HCT116 (cell line): ENCODE measurements around the gene NAPA. TPM values are rescaled to one million over a fixed set of nuclear protein-coding genes. Genes with fewer than 3 reads are reported as not detected.

Source experiments
- ATAC-seq: fragments of 200-7000 bp; cut with Tn5 transposase; 2 replicates; pipeline ENCODE4 v1.9.1; 2020; ENCODE audit warnings: mild to moderate bottlenecking, moderate library complexity
- BruUV-seq: library from RNA; stranded (reverse); fragments of 400-500 nt; replicated peaks from 2 replicates; lab custom pipeline; 2021; lab: Mats Ljungman, UMichigan
- CTCF ChIA-PET: fragments of 300-600 bp; sonication (Branson Sonifier 250); formaldehyde crosslinking; loops from one replicate; lab custom pipeline; 2021; ENCODE audit warnings: antibody characterized with exemption; lab: Charles Lee
- POLR2A ChIA-PET: fragments of 300-600, 350-600 bp; sonication (Branson Sonifier 250); formaldehyde crosslinking; loops from one replicate; lab custom pipeline; 2021; ENCODE audit warnings: antibody characterized with exemption; lab: Charles Lee
- RAD21 ChIA-PET, 2 experiments: fragments of 300-600 bp; sonication (Branson Sonifier 250); formaldehyde crosslinking; loops; one replicate each; lab custom pipeline; 2023; ENCODE audit warnings: low total read pairs in 2 of 2; ENCODE audit not compliant: uncharacterized antibody in 2 of 2, unreplicated experiment in 2 of 2, low non-redundant PET in 1 of 2; lab: Charles Lee
- DNase-seq: peaks from one replicate; pipeline ENCODE4 v3.0.0-alpha.2; 2010; ENCODE audit warnings: low read depth, low spot score
- H2AFZ ChIP-seq: fragments of 200-600 bp; shearing (Covaris generic), sonication (generic); 2 replicates; pipeline ENCODE4 v1.6.1; 2017; ENCODE audit warnings: low read depth, mixed run types, mixed read lengths, antibody characterized with exemption, low read length; ENCODE audit not compliant: poor library complexity, severe bottlenecking
- H3K27ac ChIP-seq: 2 replicates; pipeline ENCODE4 v1.5.1; 2012; ENCODE audit warnings: low read depth, low read length
- H3K27me3 ChIP-seq: fragments of 200-600 bp; sonication (generic); 2 replicates; pipeline ENCODE4 v1.6.1; 2016; ENCODE audit warnings: mixed run types, low read length, mixed read lengths; ENCODE audit not compliant: insufficient read depth
- H3K36me3 ChIP-seq, 2 experiments: fragments of 200-500 bp in 1 of 2; fragments of 200-600 bp in 1 of 2; sonication (Bioruptor generic) in 1 of 2; sonication (generic) in 1 of 2; 2 replicates each; pipeline versions ENCODE4 v1.5.1 to v1.6.1; 2014 to 2016; ENCODE audit warnings: low read length in 2 of 2, inconsistent platforms in 1 of 2, mixed read lengths in 1 of 2, mixed run types in 1 of 2; ENCODE audit not compliant: insufficient read depth in 2 of 2, control insufficient read depth in 1 of 2
- H3K4me1 ChIP-seq, 2 experiments: fragments of 200-600 bp in 1 of 2; sonication (generic) in 1 of 2; 2 replicates each; pipeline versions ENCODE4 v1.5.1 to v1.6.1; 2012 to 2017; ENCODE audit warnings: low read length in 2 of 2, inconsistent platforms in 1 of 2, mild to moderate bottlenecking in 1 of 2, mixed read lengths in 1 of 2, mixed run types in 1 of 2, moderate library complexity in 1 of 2; ENCODE audit not compliant: insufficient read depth in 2 of 2, control insufficient read depth in 1 of 2
- H3K4me2 ChIP-seq: fragments of 200-600 bp; sonication (generic); 2 replicates; pipeline ENCODE4 v1.6.1; 2017; ENCODE audit warnings: mixed run types, low read length, mixed read lengths
- H3K4me3 ChIP-seq, 2 experiments: fragments of 200-600 bp in 1 of 2; sonication (generic) in 1 of 2; replicated peaks in 1 of 2; 2 replicates each; pipeline ENCODE4 v1.5.1; 2011 to 2016; ENCODE audit warnings: low read length in 2 of 2, control low read depth in 1 of 2, low read depth in 1 of 2, mild to moderate bottlenecking in 1 of 2, mixed read lengths in 1 of 2, mixed run types in 1 of 2
- H3K79me2 ChIP-seq: fragments of 200-600 bp; sonication (generic); 2 replicates; pipeline ENCODE4 v1.6.1; 2017; ENCODE audit warnings: mild to moderate bottlenecking, mixed run types, low read length, moderate library complexity, mixed read lengths; ENCODE audit not compliant: insufficient read depth
- H3K9ac ChIP-seq: fragments of 200-600 bp; sonication (generic); 2 replicates; pipeline ENCODE4 v1.6.1; 2016; ENCODE audit warnings: low read length, mixed read lengths
- H3K9me2 ChIP-seq: fragments of 200-600 bp; sonication (generic), shearing (Covaris generic); 2 replicates; pipeline ENCODE4 v1.6.1; 2017; ENCODE audit warnings: mixed run types, mild to moderate bottlenecking, moderate library complexity; ENCODE audit not compliant: insufficient read depth
- H3K9me3 ChIP-seq, 2 experiments: fragments of 200-500 bp in 1 of 2; fragments of 200-600 bp in 1 of 2; sonication (Bioruptor generic) in 1 of 2; sonication (generic) in 1 of 2; 2 replicates each; pipeline ENCODE4 v1.6.1; 2014 to 2017; ENCODE audit warnings: low read length in 2 of 2, mixed read lengths in 2 of 2, inconsistent platforms in 1 of 2, low read depth in 1 of 2, mild to moderate bottlenecking in 1 of 2, mixed run types in 1 of 2, moderate library complexity in 1 of 2; ENCODE audit not compliant: control insufficient read depth in 1 of 2, insufficient read depth in 1 of 2
- H4K20me1 ChIP-seq: fragments of 200-600 bp; sonication (generic), shearing (Covaris generic); 2 replicates; pipeline ENCODE4 v1.6.1; 2017; ENCODE audit warnings: mixed run types, mild to moderate bottlenecking, moderate library complexity; ENCODE audit not compliant: insufficient read depth
- ATF3 ChIP-seq: IDR thresholded peaks from 2 replicates; pipeline ENCODE4 v1.6.1; 2012
- CEBPB ChIP-seq: IDR thresholded peaks from 2 replicates; pipeline ENCODE4 v1.6.1; 2012; ENCODE audit warnings: low read depth
- EZH2 ChIP-seq: fragments of 200-600 bp; sonication (generic); IDR thresholded peaks from 2 replicates; pipeline ENCODE4 v1.6.1; 2017; ENCODE audit warnings: antibody characterized with exemption, mixed run types
- JUND ChIP-seq: IDR thresholded peaks from 2 replicates; pipeline ENCODE4 v1.6.1; 2012
- RAD21 ChIP-seq: IDR thresholded peaks from 2 replicates; pipeline ENCODE4 v1.6.1; 2012; ENCODE audit warnings: low read depth, mild to moderate bottlenecking
- REST ChIP-seq: IDR thresholded peaks from 2 replicates; pipeline ENCODE4 v1.6.1; 2012; ENCODE audit warnings: low read depth
- TCF7L2 ChIP-seq: IDR thresholded peaks from 2 replicates; pipeline ENCODE4 v1.7.0; 2011; ENCODE audit warnings: borderline replicate concordance, inconsistent platforms; ENCODE audit not compliant: insufficient read depth, insufficient read length; ENCODE audit errors: extremely low read depth
- ZFX ChIP-seq: fragments of 450-650 bp; IDR thresholded peaks from 2 replicates; pipeline ENCODE4 v1.6.1; 2017
- intact Hi-C: fragments of 100-400 bp; cut with micrococcal nuclease; formaldehyde crosslinking; loops from 2 replicates; pipeline ENCODE4 v1.10.0; 2022
- total RNA-seq: library from RNA; stranded (reverse); gene quantifications from one replicate; pipeline ENCODE4 v1.2.1, GENCODE V29; 2021; ENCODE audit not compliant: unreplicated experiment

NAPA gene
- total RNA-seq, 1 experiment from 2014 or later: 58.8 TPM

- Histone ChIP-seq H3K9me3 (no peaks in the 10 kb centered on the region), H3K36me3 (no peaks in the 10 kb centered on the region; a peak in 1 of 4 replicates), H3K9me2 (no peaks in the 10 kb centered on the region), H3K4me2 (no peak overlapping the region)
- no peak for ATAC-seq
- RAD21 ChIA-PET: no interaction called here
- CTCF ChIA-PET: no interaction called here
- intact Hi-C loops: loop anchor here (5.0 kb wide), 1 partner anchor 33 kb away; no protein-coding TSS in a partner anchor
- no peak for TF ChIP-seq ATF3
- no peak for TF ChIP-seq EZH2
- TF ChIP-seq, all 23 proteins: peak for 0
- DNase-seq: no peak
- H3K27ac ChIP-seq: no peak overlapping the region
- no peaks in the 10 kb centered on the region for H4K20me1 ChIP-seq
- H3K27me3 ChIP-seq: no peaks in the 10 kb centered on the region
- no peaks in the 10 kb centered on the region for H3K79me2 ChIP-seq
- POLR2A ChIA-PET: interaction anchor here (0.6 kb wide), 1 partner anchor 120 kb away, joined by 3 read pairs; no protein-coding TSS in a partner anchor
- BruUV-seq: no TSS peak
- no peak overlapping the region for H3K4me3 ChIP-seq
- no peak overlapping the region for H2AFZ ChIP-seq
- peaks cover 6 to 15% of the 10 kb centered on the region in 2 experiments; a peak in 2 of 4 replicates for H3K4me1 ChIP-seq
- no peak overlapping the region for H3K9ac ChIP-seq
Observed at GRCh38 chr19:47480658-47481057, 34.2 kb downstream of the NAPA start.

- Histone ChIP-seq H3K4me2 (no peak overlapping the region), H3K36me3 (no peaks in the 10 kb centered on the region), H3K9ac (no peak overlapping the region), H3K27ac (no peak overlapping the region), H3K4me1 (peaks cover 1 to 9% of the 10 kb centered on the region in 2 experiments; a peak in 2 of 4 replicates), H2AFZ (no peak overlapping the region), H3K79me2 (no peaks in the 10 kb centered on the region), H3K4me3 (no peak overlapping the region), H3K9me2 (no peaks in the 10 kb centered on the region), H4K20me1 (no peaks in the 10 kb centered on the region), H3K27me3 (no peaks in the 10 kb centered on the region), H3K9me3 (no peaks in the 10 kb centered on the region)
- no TSS peak for BruUV-seq
- intact Hi-C loops: loop anchor here (5.0 kb wide), 1 partner anchor 33 kb away; no protein-coding TSS in a partner anchor
- ChIA-PET RAD21 (no interaction called here), CTCF (no interaction called here), POLR2A (interaction anchor here (0.6 kb wide), 2 partner anchors 91 to 121 kb away, joined by 3 to 4 read pairs; no protein-coding TSS in a partner anchor)
- TF ChIP-seq TCF7L2: no peak
- no peak for TF ChIP-seq REST
- no peak for TF ChIP-seq CEBPB
- TF ChIP-seq JUND: no peak
- no peak for TF ChIP-seq ZFX
- TF ChIP-seq RAD21: no peak
- DNase-seq (no peak), ATAC-seq (no peak)
Observed at GRCh38 chr19:47479701-47480503, 35.0 kb downstream of the NAPA start.
